NOMO-1 (cell line): ENCODE results near the gene ZNF180.
A peak's percentile ranks its signal among the peaks of the same experiment; 100 is the strongest.
"Not testable (repeated sequence)": the region's sequence is repeated elsewhere in the genome, so short reads cannot be mapped to it uniquely, and the experiment has no call there.

ENCODE experiments used
- DNase-seq, 2 experiments: peaks; one replicate each; lab custom pipeline; 2025; ENCODE audit not compliant: unreplicated experiment in 2 of 2; lab: John Stamatoyannopoulos, UW

The ZNF180 gene

GRCh38 chr19:44499559-44499958 lies 763 bp downstream of the ZNF180 start:
- DNase-seq, result no peak

- DNase-seq, result no peak
Measured at GRCh38 chr19:44498988-44499387, 1.3 kb downstream of the ZNF180 start.

- DNase-seq, result no peak
Measured at GRCh38 chr19:44496711-44497110, 3.6 kb downstream of the ZNF180 start.

GRCh38 chr19:44476559-44477408 lies 23.5 kb downstream of the ZNF180 start:
- peak in 1 of 2 experiments; percentile 5 for DNase-seq

GRCh38 chr19:44468730-44469129 lies 31.6 kb downstream of the ZNF180 start:
- DNase-seq, result not testable (repeated sequence)

- DNase-seq, result not testable (repeated sequence)
Measured at GRCh38 chr19:44462600-44463286, 37.6 kb downstream of the ZNF180 start.

GRCh38 chr19:44456016-44456415 lies 44.3 kb downstream of the ZNF180 start:
- not testable (repeated sequence) for DNase-seq

GRCh38 chr19:44455100-44455499 lies 45.2 kb downstream of the ZNF180 start:
- DNase-seq, result no peak

- no peak for DNase-seq
Measured at GRCh38 chr19:44452367-44452766, 48.0 kb downstream of the ZNF180 start.

- no peak for DNase-seq
Measured at GRCh38 chr19:44451687-44452086, 48.6 kb downstream of the ZNF180 start.

GRCh38 chr19:44447916-44448674 lies 52.2 kb downstream of the ZNF180 start, which contains the start of gene ZNF229:
Gene ZNF229 (minus strand): TSS chr19:44448472. CDS start chr19:44442847, 5,625 bp downstream.
- no peak for DNase-seq

- DNase-seq, result no peak
Measured at GRCh38 chr19:44438441-44438840, 61.9 kb downstream of the ZNF180 start.

GRCh38 chr19:44435441-44435840 lies 64.9 kb downstream of the ZNF180 start:
- no peak for DNase-seq

GRCh38 chr19:44430956-44431355 lies 69.4 kb downstream of the ZNF180 start:
- no peak for DNase-seq
